Measurements from ENCODE around the gene TPPP2.

Gene TPPP2

GRCh38 chr14:21026274-21026987, 3.6 kb upstream of the TPPP2 start:
- no peak for DNase-seq
- Histone ChIP-seq H3K4me3 (ENCODE audit: low read depth, low read length) (no peak overlapping the region), H2BK12ac (ENCODE audit: low read length) (no peak overlapping the region), H3K36me3 (ENCODE audit: control insufficient read depth in 1 of 2, insufficient read depth in 2 of 2, low read length in 2 of 2) (no peaks in the 10 kb centered on the region), H3K18ac (ENCODE audit: low read length) (no peak overlapping the region), H4K91ac (ENCODE audit: low read depth, low read length) (peak overlapping the region; percentile 48), H3K4me1 (ENCODE audit: control insufficient read depth in 1 of 2, insufficient read depth in 2 of 2, low read length in 2 of 2) (peaks cover 24 to 25% of the 10 kb centered on the region in 2 experiments), H3K27ac (ENCODE audit: low read depth, low read length) (no peak overlapping the region), H3K27me3 (ENCODE audit: insufficient read depth, low read length) (no peaks in the 10 kb centered on the region), H3K23ac (ENCODE audit: low read length) (no peak overlapping the region), H3K9me3 (ENCODE audit: insufficient read depth, low read depth, low read length) (no peaks in the 10 kb centered on the region), H3K4me2 (ENCODE audit: low read length) (no peak overlapping the region), H2BK5ac (ENCODE audit: low read depth, low read length, poor library complexity) (no peak overlapping the region), H3K79me2 (ENCODE audit: control insufficient read depth, insufficient read depth, low read length, poor library complexity) (peaks cover 6% of the 10 kb centered on the region), H3K79me1 (ENCODE audit: low read length) (peaks cover 9% of the 10 kb centered on the region), H2AFZ (ENCODE audit: insufficient read depth, low read length, poor library complexity) (peak overlapping the region; percentile 11), H3K4ac (ENCODE audit: low read depth, low read length) (no peak overlapping the region), H4K8ac (ENCODE audit: low read depth, low read length) (no peak overlapping the region), H2BK120ac (ENCODE audit: insufficient read depth, low read length, poor library complexity) (no peak overlapping the region), H3K14ac (ENCODE audit: low read length) (no peak overlapping the region), H2AK5ac (ENCODE audit: low read length) (no peak overlapping the region), H3K9ac (ENCODE audit: low read length) (no peak overlapping the region), H4K12ac (ENCODE audit: low read depth, low read length) (no peak overlapping the region)
- no CpG with 5 or more reads among the region's 7 CpGs for WGBS (ENCODE audit: extremely low coverage, insufficient coverage, insufficient read length)

- Histone ChIP-seq H3K36me3 (ENCODE audit: control insufficient read depth in 1 of 2, insufficient read depth in 2 of 2, low read length in 2 of 2) (no peaks in the 10 kb centered on the region), H3K27ac (ENCODE audit: low read depth, low read length) (no peak overlapping the region), H4K91ac (ENCODE audit: low read depth, low read length) (no peak overlapping the region), H3K4me3 (ENCODE audit: low read depth, low read length) (no peak overlapping the region), H3K9ac (ENCODE audit: low read length) (no peak overlapping the region), H4K12ac (ENCODE audit: low read depth, low read length) (no peak overlapping the region), H3K27me3 (ENCODE audit: insufficient read depth, low read length) (no peaks in the 10 kb centered on the region), H3K4me1 (ENCODE audit: control insufficient read depth in 1 of 2, insufficient read depth in 2 of 2, low read length in 2 of 2) (peaks cover 23 to 24% of the 10 kb centered on the region in 2 experiments), H3K9me3 (ENCODE audit: insufficient read depth, low read depth, low read length) (peaks cover 2% of the 10 kb centered on the region), H3K14ac (ENCODE audit: low read length) (no peak overlapping the region), H3K18ac (ENCODE audit: low read length) (no peak overlapping the region), H2BK5ac (ENCODE audit: low read depth, low read length, poor library complexity) (no peak overlapping the region), H2BK120ac (ENCODE audit: insufficient read depth, low read length, poor library complexity) (no peak overlapping the region), H3K4me2 (ENCODE audit: low read length) (no peak overlapping the region), H3K4ac (ENCODE audit: low read depth, low read length) (no peak overlapping the region), H2AK5ac (ENCODE audit: low read length) (no peak overlapping the region), H3K79me1 (ENCODE audit: low read length) (peaks cover 9% of the 10 kb centered on the region), H3K79me2 (ENCODE audit: control insufficient read depth, insufficient read depth, low read length, poor library complexity) (peaks cover 6% of the 10 kb centered on the region), H4K8ac (ENCODE audit: low read depth, low read length) (no peak overlapping the region), H2AFZ (ENCODE audit: insufficient read depth, low read length, poor library complexity) (no peak overlapping the region), H3K23ac (ENCODE audit: low read length) (no peak overlapping the region), H2BK12ac (ENCODE audit: low read length) (no peak overlapping the region)
- no CpG with 5 or more reads among the region's 3 CpGs for WGBS (ENCODE audit: extremely low coverage, insufficient coverage, insufficient read length)
- no peak for DNase-seq
These were observed 3.1 kb upstream of the TPPP2 start for GRCh38 chr14:21026988-21027315.

- H3K27ac ChIP-seq (ENCODE audit: low read depth, low read length), result no peak overlapping the region
- H3K79me2 ChIP-seq (ENCODE audit: control insufficient read depth, insufficient read depth, low read length, poor library complexity), result no peaks in the 10 kb centered on the region
- H3K4me3 ChIP-seq (ENCODE audit: low read depth, low read length), result no peak overlapping the region
- no peak overlapping the region for H2AFZ ChIP-seq (ENCODE audit: insufficient read depth, low read length, poor library complexity)
- H3K14ac ChIP-seq (ENCODE audit: low read length), result no peak overlapping the region
- no peak overlapping the region for H3K9ac ChIP-seq (ENCODE audit: low read length)
- H4K91ac ChIP-seq (ENCODE audit: low read depth, low read length), result no peak overlapping the region
- no peak overlapping the region for H2AK5ac ChIP-seq (ENCODE audit: low read length)
- DNase-seq, result no peak
- H4K8ac ChIP-seq (ENCODE audit: low read depth, low read length), result no peak overlapping the region
- WGBS (ENCODE audit: extremely low coverage, insufficient coverage, insufficient read length), result no CpG with 5 or more reads among the region's 12 CpGs
- no peak overlapping the region for H2BK120ac ChIP-seq (ENCODE audit: insufficient read depth, low read length, poor library complexity)
- H3K18ac ChIP-seq (ENCODE audit: low read length), result no peak overlapping the region
- no peak overlapping the region for H4K12ac ChIP-seq (ENCODE audit: low read depth, low read length)
- no peak overlapping the region for H2BK12ac ChIP-seq (ENCODE audit: low read length)
- H3K79me1 ChIP-seq (ENCODE audit: low read length), result peaks cover under 1% of the 10 kb centered on the region
- peaks cover 13 to 14% of the 10 kb centered on the region in 2 experiments for H3K4me1 ChIP-seq (ENCODE audit: control insufficient read depth in 1 of 2, insufficient read depth in 2 of 2, low read length in 2 of 2)
- no peak overlapping the region for H2BK5ac ChIP-seq (ENCODE audit: low read depth, low read length, poor library complexity)
- H3K36me3 ChIP-seq (ENCODE audit: control insufficient read depth in 1 of 2, insufficient read depth in 2 of 2, low read length in 2 of 2), result no peaks in the 10 kb centered on the region
- H3K4ac ChIP-seq (ENCODE audit: low read depth, low read length), result no peak overlapping the region
- no peaks in the 10 kb centered on the region for H3K27me3 ChIP-seq (ENCODE audit: insufficient read depth, low read length)
- H3K4me2 ChIP-seq (ENCODE audit: low read length), result no peak overlapping the region
- no peak overlapping the region for H3K23ac ChIP-seq (ENCODE audit: low read length)
- H3K9me3 ChIP-seq (ENCODE audit: insufficient read depth, low read depth, low read length), result peaks cover 2% of the 10 kb centered on the region
These were observed 514 bp downstream of the TPPP2 start for GRCh38 chr14:21030531-21030930.

GRCh38 chr14:21032326-21033132, 2.5 kb downstream of the TPPP2 start:
- Histone ChIP-seq H3K9ac (ENCODE audit: low read length) (no peak overlapping the region), H3K27me3 (ENCODE audit: insufficient read depth, low read length) (no peaks in the 10 kb centered on the region), H3K9me3 (ENCODE audit: insufficient read depth, low read depth, low read length) (peaks cover 2% of the 10 kb centered on the region), H3K27ac (ENCODE audit: low read depth, low read length) (no peak overlapping the region), H3K4me2 (ENCODE audit: low read length) (no peak overlapping the region), H3K14ac (ENCODE audit: low read length) (no peak overlapping the region), H3K36me3 (ENCODE audit: control insufficient read depth in 1 of 2, insufficient read depth in 2 of 2, low read length in 2 of 2) (no peaks in the 10 kb centered on the region), H3K4me1 (ENCODE audit: control insufficient read depth in 1 of 2, insufficient read depth in 2 of 2, low read length in 2 of 2) (no peaks in the 10 kb centered on the region), H3K4ac (ENCODE audit: low read depth, low read length) (no peak overlapping the region), H2AK5ac (ENCODE audit: low read length) (no peak overlapping the region), H4K12ac (ENCODE audit: low read depth, low read length) (no peak overlapping the region), H2AFZ (ENCODE audit: insufficient read depth, low read length, poor library complexity) (no peak overlapping the region), H2BK5ac (ENCODE audit: low read depth, low read length, poor library complexity) (no peak overlapping the region), H3K23ac (ENCODE audit: low read length) (no peak overlapping the region), H3K79me2 (ENCODE audit: control insufficient read depth, insufficient read depth, low read length, poor library complexity) (no peaks in the 10 kb centered on the region), H2BK120ac (ENCODE audit: insufficient read depth, low read length, poor library complexity) (no peak overlapping the region), H2BK12ac (ENCODE audit: low read length) (no peak overlapping the region), H4K8ac (ENCODE audit: low read depth, low read length) (no peak overlapping the region), H3K4me3 (ENCODE audit: low read depth, low read length) (no peak overlapping the region), H3K18ac (ENCODE audit: low read length) (no peak overlapping the region), H4K91ac (ENCODE audit: low read depth, low read length) (no peak overlapping the region), H3K79me1 (ENCODE audit: low read length) (no peaks in the 10 kb centered on the region)
- DNase-seq, result no peak
- no CpG with 5 or more reads among the region's 5 CpGs for WGBS (ENCODE audit: extremely low coverage, insufficient coverage, insufficient read length)

Measured in trophoblast cell (in vitro differentiated cells and primary cell).